Memory B cell (primary cell): ENCODE data around the gene SH2D3A.

Experiments
- ATAC-seq: fragments of 150-1000 bp; cut with Tn5 transposase; 2 replicates; pipeline ENCODE4 v1.10.0; 2021; ENCODE audit warnings: low read depth, mild to moderate bottlenecking, moderate library complexity
- DNase-seq, 2 donors: peaks; one replicate each; pipeline ENCODE4 v3.0.0; 2022; ENCODE audit warnings: low spot score in 2 of 2
- H3K27ac Mint-ChIP-seq: one replicate; pipeline ENCODE4 v1.8.0; 2022; ENCODE audit warnings: mild to moderate bottlenecking, moderate library complexity, mixed read lengths
- H3K27me3 Mint-ChIP-seq: one replicate; pipeline ENCODE4 v1.8.0; 2022; ENCODE audit warnings: mixed read lengths
- H3K36me3 Mint-ChIP-seq: one replicate; pipeline ENCODE4 v1.8.0; 2022; ENCODE audit warnings: mild to moderate bottlenecking, mixed read lengths
- H3K4me1 Mint-ChIP-seq: one replicate; pipeline ENCODE4 v1.8.0; 2022; ENCODE audit warnings: mixed read lengths
- H3K4me3 Mint-ChIP-seq: one replicate; pipeline ENCODE4 v1.8.0; 2022; ENCODE audit warnings: mild to moderate bottlenecking, moderate library complexity, mixed read lengths
- H3K9me3 Mint-ChIP-seq: one replicate; pipeline ENCODE4 v1.8.0; 2022; ENCODE audit warnings: mixed read lengths

The SH2D3A gene

GRCh38 chr19:6743066-6743465, 24.2 kb downstream of the SH2D3A start:
- ATAC-seq: no peak
- no peak for DNase-seq
- H3K4me1 Mint-ChIP-seq: peaks cover 22% of the 10 kb centered on the region
- no peak overlapping the region for H3K4me3 Mint-ChIP-seq
- peaks cover 6% of the 10 kb centered on the region for H3K36me3 Mint-ChIP-seq
- no peaks in the 10 kb centered on the region for H3K27me3 Mint-ChIP-seq
- no peak overlapping the region for H3K27ac Mint-ChIP-seq
- no peaks in the 10 kb centered on the region for H3K9me3 Mint-ChIP-seq

GRCh38 chr19:6740589-6741343, 26.5 kb downstream of the SH2D3A start:
- ATAC-seq (no peak), DNase-seq (peak; percentile 30 to 51)
- H3K27me3 Mint-ChIP-seq: no peaks in the 10 kb centered on the region
- H3K9me3 Mint-ChIP-seq: no peaks in the 10 kb centered on the region
- peaks cover 33% of the 10 kb centered on the region for H3K4me1 Mint-ChIP-seq
- H3K27ac Mint-ChIP-seq: peak overlapping the region; percentile 85
- H3K36me3 Mint-ChIP-seq: peaks cover 2% of the 10 kb centered on the region
- H3K4me3 Mint-ChIP-seq: peak overlapping the region; percentile 91

GRCh38 chr19:6739883-6740588, 27.2 kb downstream of the SH2D3A start:
- Mint-ChIP-seq H3K4me1 (peaks cover 34% of the 10 kb centered on the region), H3K36me3 (no peaks in the 10 kb centered on the region), H3K27ac (no peak overlapping the region), H3K9me3 (no peaks in the 10 kb centered on the region), H3K4me3 (peak overlapping the region; percentile 91), H3K27me3 (no peaks in the 10 kb centered on the region)
- no peak for ATAC-seq
- peak in 1 of 2 donors; percentile 45 for DNase-seq

GRCh38 chr19:6739390-6739882, 27.8 kb downstream of the SH2D3A start, which contains the start of gene TRIP10:
TRIP10 (plus strand) TSS chr19:6739680; CDS start chr19:6739762, 82 bp downstream.
- H3K9me3 Mint-ChIP-seq: no peaks in the 10 kb centered on the region
- ATAC-seq: peak; percentile 14
- H3K4me3 Mint-ChIP-seq: peak within 1 kb of the TSS; percentile 91
- H3K36me3 Mint-ChIP-seq: peaks cover 1% of the 10 kb centered on the region
- peak within 1 kb of the TSS; percentile 91 for H3K27ac Mint-ChIP-seq
- H3K27me3 Mint-ChIP-seq: no peaks in the 10 kb centered on the region
- DNase-seq: peak; percentile 75 to 77
- H3K4me1 Mint-ChIP-seq: peaks cover 34% of the 10 kb centered on the region

- DNase-seq: no peak
- Mint-ChIP-seq H3K27ac (peak overlapping the region; percentile 91), H3K4me1 (peaks cover 34% of the 10 kb centered on the region), H3K27me3 (no peaks in the 10 kb centered on the region), H3K4me3 (peak overlapping the region; percentile 91), H3K9me3 (no peaks in the 10 kb centered on the region), H3K36me3 (peaks cover 2% of the 10 kb centered on the region)
- ATAC-seq: no peak
Observed at GRCh38 chr19:6738787-6739389, 28.3 kb downstream of the SH2D3A start.

DNA sequence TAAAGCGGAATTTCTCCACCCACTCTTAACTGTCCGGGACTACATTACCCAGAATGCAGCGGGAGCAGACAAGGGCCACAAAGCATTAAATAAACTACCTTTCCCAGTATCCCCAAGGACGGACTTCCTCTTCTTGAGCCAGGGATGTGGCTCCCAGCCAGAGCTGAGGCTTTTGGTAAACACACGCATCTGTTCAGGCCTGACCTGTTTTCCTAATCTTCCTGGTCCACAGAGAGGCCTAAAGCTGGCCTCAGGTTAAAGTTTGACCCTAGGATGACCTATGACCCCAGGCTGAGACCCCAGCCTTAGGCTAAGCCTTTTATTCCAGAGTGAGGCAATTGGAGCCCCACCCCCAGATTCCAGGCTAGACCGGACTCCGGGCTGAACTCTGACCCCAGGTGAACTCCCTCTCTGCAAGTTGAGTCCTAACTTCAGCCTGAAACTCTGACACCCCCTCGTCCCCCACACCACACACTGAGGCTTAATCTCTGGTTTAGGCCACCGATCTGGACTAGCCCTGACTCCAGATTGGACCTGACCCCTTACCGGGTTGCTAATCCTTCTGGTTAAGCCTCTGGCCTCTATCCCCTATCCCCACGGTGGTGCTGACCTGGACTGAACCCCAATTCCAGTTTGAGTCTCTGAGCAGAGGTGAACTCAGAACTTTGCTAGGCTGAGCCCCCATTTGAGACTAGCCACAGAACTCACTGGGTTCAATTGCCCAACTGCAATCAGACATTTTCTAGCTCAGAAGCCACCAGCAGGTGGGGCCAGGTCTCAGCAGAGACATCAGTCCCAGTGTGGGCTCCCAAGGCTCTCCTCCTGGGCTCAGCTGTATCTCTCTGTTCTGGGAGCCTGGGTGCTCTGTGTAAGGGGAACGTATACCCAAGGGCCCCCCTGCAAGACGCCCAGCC, 29.1 kb downstream of the SH2D3A start:
- Mint-ChIP-seq H3K27me3 (no peaks in the 10 kb centered on the region), H3K36me3 (peaks cover 2% of the 10 kb centered on the region), H3K4me3 (peak overlapping the region; percentile 91), H3K27ac (peak overlapping the region; percentile 91), H3K4me1 (peaks cover 34% of the 10 kb centered on the region), H3K9me3 (no peaks in the 10 kb centered on the region)
- DNase-seq (peak; percentile 53 to 63), ATAC-seq (no peak)

DNA sequence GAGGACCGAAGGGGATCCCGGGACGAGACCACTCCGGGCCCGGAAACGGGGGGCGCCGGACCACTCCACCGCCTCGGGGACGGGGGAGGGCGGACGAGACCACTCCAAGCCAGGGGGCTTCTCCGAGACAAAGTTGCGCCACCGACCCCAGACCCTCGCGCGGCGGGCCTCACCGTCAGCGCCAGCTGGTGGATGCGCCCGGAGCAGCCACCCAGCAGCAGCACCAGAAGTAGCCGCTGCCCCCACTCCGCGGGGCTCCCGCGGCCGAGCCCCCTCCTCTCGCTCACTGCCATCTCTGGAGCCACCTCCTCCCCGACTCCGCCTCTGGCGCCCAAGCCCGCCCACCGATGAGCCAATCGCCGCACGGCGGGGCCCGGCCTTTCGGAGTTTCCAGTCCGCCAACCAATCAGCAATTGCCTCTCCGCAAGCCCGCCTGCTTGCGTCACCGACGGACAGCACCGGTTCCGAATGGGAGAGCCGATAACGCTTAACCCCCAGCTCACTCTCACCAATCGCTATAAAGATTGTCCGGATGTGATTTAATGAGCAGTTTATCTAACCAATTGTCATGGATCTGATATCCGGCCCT, 29.9 kb downstream of the SH2D3A start, which contains the start of gene GPR108:
GPR108 (minus strand) TSS at position 297 of the 589 bp plus-strand sequence; CDS start at position 293, 4 bp downstream.
- DNase-seq (peak; percentile 97 to 98), ATAC-seq (peak; percentile 75)
- no peaks in the 10 kb centered on the region for H3K9me3 Mint-ChIP-seq
- peaks cover 8% of the 10 kb centered on the region for H3K36me3 Mint-ChIP-seq
- peak within 1 kb of the TSS; percentile 91 for H3K4me3 Mint-ChIP-seq
- peaks cover 37% of the 10 kb centered on the region for H3K4me1 Mint-ChIP-seq
- no peaks in the 10 kb centered on the region for H3K27me3 Mint-ChIP-seq
- H3K27ac Mint-ChIP-seq: peak within 1 kb of the TSS; percentile 91

DNA sequence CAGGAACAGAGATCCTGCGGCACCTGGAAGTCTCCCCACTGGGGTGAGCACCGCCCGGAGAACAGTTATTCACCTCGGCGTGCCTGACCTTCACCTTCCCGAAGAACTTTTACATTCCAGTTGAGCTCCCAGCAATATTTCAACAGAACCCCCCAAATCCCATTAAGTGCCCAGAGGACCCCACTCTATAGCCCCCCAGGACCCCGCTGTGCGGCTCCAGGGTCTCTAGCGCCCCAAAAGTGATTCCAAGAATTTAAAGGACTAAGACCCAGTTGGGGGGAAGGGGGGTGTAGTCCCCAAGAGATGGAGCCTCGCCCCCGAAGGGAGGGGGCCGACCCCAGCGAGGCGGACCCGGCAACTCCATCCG, 30.3 kb downstream of the SH2D3A start:
- Mint-ChIP-seq H3K27me3 (no peaks in the 10 kb centered on the region), H3K4me1 (peaks cover 37% of the 10 kb centered on the region), H3K36me3 (peaks cover 11% of the 10 kb centered on the region), H3K27ac (peak overlapping the region; percentile 91), H3K9me3 (no peaks in the 10 kb centered on the region), H3K4me3 (peak overlapping the region; percentile 91)
- ATAC-seq (no peak), DNase-seq (no peak)

DNA sequence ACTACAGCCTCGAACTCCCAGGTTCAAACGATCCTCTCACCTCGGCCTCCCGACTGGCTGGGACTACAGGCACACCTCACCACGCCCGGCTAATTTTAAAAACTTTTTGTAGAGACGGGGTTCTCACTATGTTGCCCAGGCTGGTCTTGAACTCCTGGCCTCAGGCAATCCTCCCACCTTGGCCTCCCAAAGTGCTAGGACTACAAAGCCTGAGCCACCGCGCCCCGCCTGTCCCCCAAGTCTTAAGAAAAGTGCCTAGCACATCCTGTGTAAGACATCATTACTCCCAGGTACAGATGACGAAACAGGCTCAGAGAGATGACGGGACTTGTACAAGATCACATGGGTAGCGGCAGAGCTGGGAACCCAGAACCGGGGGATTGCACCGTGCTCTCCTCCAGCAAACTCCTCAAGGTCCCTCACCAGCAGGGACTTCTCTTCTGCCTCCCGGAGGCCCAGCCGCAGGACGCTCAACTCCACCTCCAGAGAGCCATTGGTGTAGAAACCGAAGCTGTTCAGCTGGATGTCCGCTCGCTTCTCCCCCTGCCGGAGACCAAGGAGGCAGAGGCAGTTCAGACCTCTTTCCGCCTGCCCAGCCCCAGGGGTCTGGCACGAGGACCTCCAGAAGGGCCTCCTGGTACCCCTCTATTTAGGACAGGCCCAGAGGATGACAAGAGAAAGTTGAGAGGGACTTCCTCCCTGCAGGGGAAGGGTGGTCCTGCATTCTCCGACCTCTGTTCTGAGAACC, 30.9 kb downstream of the SH2D3A start:
- Mint-ChIP-seq H3K4me1 (peaks cover 35% of the 10 kb centered on the region), H3K9me3 (no peaks in the 10 kb centered on the region), H3K4me3 (peak overlapping the region; percentile 91), H3K27ac (peak overlapping the region; percentile 91), H3K36me3 (peaks cover 15% of the 10 kb centered on the region), H3K27me3 (no peaks in the 10 kb centered on the region)
- peak; percentile 11 for ATAC-seq
- DNase-seq: peak; percentile 61 to 72

DNA sequence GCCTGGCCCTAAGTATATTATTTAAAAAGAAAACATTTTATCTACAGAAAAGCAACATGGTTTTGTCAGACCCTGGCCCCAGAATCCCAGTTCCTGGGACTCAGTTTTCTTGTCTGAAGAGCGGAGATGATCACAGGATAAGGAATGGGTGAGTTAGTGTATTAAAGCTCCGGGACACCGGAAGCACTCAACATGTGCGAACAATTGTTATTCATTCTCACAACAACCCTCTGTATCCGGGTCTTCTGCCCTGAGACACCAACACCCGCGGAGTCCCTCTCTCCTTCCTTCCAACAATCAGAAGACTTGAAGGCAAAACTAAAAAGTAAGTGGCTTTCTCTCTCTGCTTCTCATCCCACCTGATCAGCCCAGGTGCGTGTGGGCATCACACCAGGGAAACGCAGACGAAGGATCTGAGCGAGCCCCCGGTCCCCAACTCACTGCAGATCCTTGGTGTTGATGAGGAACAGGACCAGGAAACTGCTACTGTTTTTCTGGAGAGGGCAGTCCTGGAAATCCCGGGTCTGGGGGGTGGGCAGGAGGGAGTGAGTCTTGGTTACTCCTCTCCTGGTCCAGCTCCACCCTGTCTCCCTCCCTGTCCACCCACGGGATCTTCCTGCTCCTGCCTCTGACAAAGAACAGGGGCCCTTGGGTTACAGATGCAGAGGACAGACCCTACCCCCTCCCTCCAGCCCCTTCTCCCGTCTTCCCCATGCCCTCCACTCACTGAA, 31.9 kb downstream of the SH2D3A start:
- Mint-ChIP-seq H3K27ac (peak overlapping the region; percentile 91), H3K27me3 (no peaks in the 10 kb centered on the region), H3K9me3 (no peaks in the 10 kb centered on the region), H3K4me3 (no peak overlapping the region), H3K36me3 (peaks cover 15% of the 10 kb centered on the region), H3K4me1 (peaks cover 29% of the 10 kb centered on the region)
- DNase-seq (no peak), ATAC-seq (no peak)

GRCh38 chr19:6734096-6734696, 33.0 kb downstream of the SH2D3A start:
- Mint-ChIP-seq H3K27me3 (no peaks in the 10 kb centered on the region), H3K9me3 (no peaks in the 10 kb centered on the region), H3K27ac (no peak overlapping the region), H3K4me3 (no peak overlapping the region), H3K4me1 (peaks cover 28% of the 10 kb centered on the region), H3K36me3 (peaks cover 15% of the 10 kb centered on the region)
- ATAC-seq (no peak), DNase-seq (no peak)
